Head of caudate nucleus (tissue), 42 donors: ENCODE measurements around the gene OLIG2.

Source experiments
- DNase-seq, 42 donors: peaks; one replicate each; pipeline versions ENCODE4 v3.0.0 to v3.0.0-alpha.2; 2020 to 2021; ENCODE audit warnings: mixed read lengths in 7 of 42
- intact Hi-C: fragments of 100-400 bp; cut with DNase I; formaldehyde crosslinking; loops from one replicate; pipeline ENCODE4 v1.15.0; 2022

The OLIG2 gene

GRCh38 chr21:33053951-33054350 lies 28.2 kb downstream of the OLIG2 start:
- intact Hi-C loops = no loop called here
- DNase-seq = no peak

GRCh38 chr21:33055991-33056390 lies 30.3 kb downstream of the OLIG2 start:
- DNase-seq = no peak
- intact Hi-C loops = no loop called here

- intact Hi-C loops = no loop called here
- no peak for DNase-seq
These were observed 31.7 kb downstream of the OLIG2 start for GRCh38 chr21:33057385-33057940.

GRCh38 chr21:33058527-33058926 lies 32.8 kb downstream of the OLIG2 start:
- DNase-seq = peak in 37 of 42 donors; percentile 33 to 84 (median 67)
- intact Hi-C loops = no loop called here

GRCh38 chr21:33058957-33059356 lies 33.2 kb downstream of the OLIG2 start:
- intact Hi-C loops = no loop called here
- peak in 5 of 42 donors; percentile 34 to 66 (median 48) for DNase-seq

GRCh38 chr21:33059380-33059841 lies 33.7 kb downstream of the OLIG2 start:
- intact Hi-C loops = no loop called here
- peak in 8 of 42 donors; percentile 24 to 59 (median 34) for DNase-seq

- DNase-seq = no peak
- intact Hi-C loops = no loop called here
These were observed 35.5 kb downstream of the OLIG2 start for GRCh38 chr21:33061233-33061632.

GRCh38 chr21:33063375-33063883 lies 37.7 kb downstream of the OLIG2 start:
- DNase-seq = no peak
- intact Hi-C loops = no loop called here

- peak in 7 of 42 donors; percentile 7 to 55 (median 25) for DNase-seq
- intact Hi-C loops = no loop called here
These were observed 38.3 kb downstream of the OLIG2 start for GRCh38 chr21:33063907-33064622.

GRCh38 chr21:33064623-33065390 lies 39.1 kb downstream of the OLIG2 start:
- DNase-seq = peak in 37 of 42 donors; percentile 13 to 84 (median 59)
- intact Hi-C loops = no loop called here

GRCh38 chr21:33067043-33067442 lies 41.3 kb downstream of the OLIG2 start:
- intact Hi-C loops = no loop called here
- peak in 10 of 42 donors; percentile 23 to 72 (median 43) for DNase-seq

- DNase-seq = no peak
- intact Hi-C loops = no loop called here
These were observed 41.7 kb downstream of the OLIG2 start for GRCh38 chr21:33067457-33067856.

GRCh38 chr21:33069243-33069642 lies 43.5 kb downstream of the OLIG2 start:
- no peak for DNase-seq
- intact Hi-C loops = no loop called here

- intact Hi-C loops = no loop called here
- DNase-seq = no peak
These were observed 43.9 kb downstream of the OLIG2 start for GRCh38 chr21:33069645-33069993.

GRCh38 chr21:33069994-33070743 lies 44.4 kb downstream of the OLIG2 start, which contains the start of gene OLIG1:
Gene OLIG1 (plus strand): TSS chr21:33070141. CDS start chr21:33070247, 106 bp downstream.
- peak; percentile 64 to 95 (median 85) for DNase-seq
- intact Hi-C loops = loop anchor here (2.0 kb wide), 1 partner anchor 41 kb away; no protein-coding TSS in a partner anchor

- intact Hi-C loops = loop anchor here (2.0 kb wide), 1 partner anchor 42 kb away; no protein-coding TSS in a partner anchor
- no peak for DNase-seq
These were observed 44.9 kb downstream of the OLIG2 start for GRCh38 chr21:33070744-33070997.

- intact Hi-C loops = loop anchor here (2.0 kb wide), 1 partner anchor 42 kb away; no protein-coding TSS in a partner anchor
These were observed 45.4 kb downstream of the OLIG2 start for GRCh38 chr21:33070998-33071769.

GRCh38 chr21:33071770-33072306 lies 46.1 kb downstream of the OLIG2 start:
- DNase-seq = peak in 8 of 42 donors; percentile 20 to 73 (median 40)
- intact Hi-C loops = loop anchor here (2.0 kb wide), 1 partner anchor 43 kb away; no protein-coding TSS in a partner anchor

More at GRCh38 chr21:33070998-33071769, 45.4 kb downstream of the OLIG2 start:
- DNase-seq = peak in 26 of 42 donors; percentile 6 to 78 (median 50)
